ENCODE data around the gene ANHX.

GRCh38 chr12:133236144-133236543 is 467 bp upstream of the ANHX start:
- TF ChIP-seq CTCF (IDR thresholded peaks at IDR 0.05) (no peak), POLR2A (IDR thresholded peaks at IDR 0.05) (no peak)
